H9 (cell line): ENCODE results near the gene ALOX5. TPM values are rescaled to one million over a fixed set of nuclear protein-coding genes. Genes with fewer than 3 reads are reported as not detected.

ENCODE experiments used
- DNase-seq: peaks from one replicate; pipeline ENCODE4 v3.0.0-alpha.2; 2017
- H2AFZ ChIP-seq: one replicate; pipeline ENCODE4 v1.6.1; 2013; ENCODE audit warnings: mild to moderate bottlenecking, low read length, control low read depth, moderate library complexity
- H2AK5ac ChIP-seq: 2 replicates; pipeline ENCODE4 v1.6.1; 2013; ENCODE audit warnings: low read length, control low read depth, mixed read lengths; ENCODE audit not compliant: insufficient read length
- H2BK120ac ChIP-seq: one replicate; pipeline ENCODE4 v1.6.1; 2013; ENCODE audit warnings: low read depth, mild to moderate bottlenecking, low read length, control low read depth, inconsistent platforms; ENCODE audit not compliant: poor library complexity, severe bottlenecking
- H2BK12ac ChIP-seq: 2 replicates; pipeline ENCODE4 v1.6.1; 2013; ENCODE audit warnings: low read length, control low read depth, mixed read lengths, low read depth; ENCODE audit not compliant: insufficient read length
- H2BK15ac ChIP-seq: 2 replicates; pipeline ENCODE4 v1.6.1; 2013; ENCODE audit warnings: low read depth, low read length, control low read depth
- H2BK20ac ChIP-seq: one replicate; pipeline ENCODE4 v1.6.1; 2013; ENCODE audit warnings: low read depth, mild to moderate bottlenecking, low read length, control low read depth, inconsistent platforms; ENCODE audit not compliant: poor library complexity, severe bottlenecking
- H2BK5ac ChIP-seq: 2 replicates; pipeline ENCODE4 v1.6.1; 2013; ENCODE audit warnings: low read length, control low read depth, mixed read lengths; ENCODE audit not compliant: insufficient read length
- H3K14ac ChIP-seq: 2 replicates; pipeline ENCODE4 v1.6.1; 2013; ENCODE audit warnings: low read length, control low read depth; ENCODE audit not compliant: insufficient read depth
- H3K18ac ChIP-seq: 2 replicates; pipeline ENCODE4 v1.6.1; 2013; ENCODE audit warnings: low read depth, mild to moderate bottlenecking, mixed read lengths, low read length, control low read depth; ENCODE audit not compliant: insufficient read length
- H3K23ac ChIP-seq: 2 replicates; pipeline ENCODE4 v1.6.1; 2013; ENCODE audit warnings: low read length, control low read depth, mixed read lengths, low read depth; ENCODE audit not compliant: insufficient read length
- H3K23me2 ChIP-seq: 2 replicates; pipeline ENCODE4 v1.6.1; 2013; ENCODE audit warnings: low read depth, mild to moderate bottlenecking, mixed read lengths, low read length, control low read depth; ENCODE audit not compliant: insufficient read length, poor library complexity, severe bottlenecking
- H3K27ac ChIP-seq: 2 replicates; pipeline ENCODE4 v1.5.1; 2013; ENCODE audit warnings: low read length, control low read depth, mixed read lengths, low read depth; ENCODE audit not compliant: insufficient read length
- H3K27me3 ChIP-seq: 2 replicates; pipeline ENCODE4 v1.6.1; 2013; ENCODE audit warnings: low read length, control low read depth, inconsistent platforms; ENCODE audit not compliant: insufficient read depth
- H3K4ac ChIP-seq: 2 replicates; pipeline ENCODE4 v1.6.1; 2013; ENCODE audit warnings: low read depth, mild to moderate bottlenecking, control low read depth, inconsistent platforms, low read length, moderate library complexity
- H3K4me1 ChIP-seq: 2 replicates; pipeline ENCODE4 v1.6.1; 2013; ENCODE audit warnings: low read length, control low read depth, inconsistent platforms; ENCODE audit not compliant: insufficient read depth
- H3K4me2 ChIP-seq: 2 replicates; pipeline ENCODE4 v1.6.1; 2013; ENCODE audit warnings: low read length, control low read depth, mixed read lengths; ENCODE audit not compliant: insufficient read length, insufficient read depth
- H3K56ac ChIP-seq: 2 replicates; pipeline ENCODE4 v1.6.1; 2013; ENCODE audit warnings: low read depth, mild to moderate bottlenecking, mixed read lengths, low read length, control low read depth; ENCODE audit not compliant: insufficient read length
- H3K79me1 ChIP-seq: 2 replicates; pipeline ENCODE4 v1.6.1; 2013; ENCODE audit warnings: low read depth, mild to moderate bottlenecking, moderate library complexity, low read length, control low read depth, inconsistent platforms; ENCODE audit not compliant: insufficient read depth, poor library complexity, severe bottlenecking
- H3K79me2 ChIP-seq: 2 replicates; pipeline ENCODE4 v1.6.1; 2013; ENCODE audit warnings: low read length, control low read depth, inconsistent platforms; ENCODE audit not compliant: insufficient read depth
- H3K9ac ChIP-seq: 2 replicates; pipeline ENCODE4 v1.6.1; 2013; ENCODE audit warnings: low read length, control low read depth, mixed read lengths; ENCODE audit not compliant: insufficient read length; ENCODE audit errors: extremely low read depth
- H3K9me3 ChIP-seq: one replicate; pipeline ENCODE4 v1.6.1; 2013; ENCODE audit warnings: low read depth, low read length, inconsistent platforms; ENCODE audit not compliant: control insufficient read depth
- H3T11ph ChIP-seq: one replicate; pipeline ENCODE4 v1.6.1; 2013; ENCODE audit warnings: mild to moderate bottlenecking, low read length, control low read depth, inconsistent platforms
- H4K20me1 ChIP-seq: one replicate; pipeline ENCODE4 v1.6.1; 2013; ENCODE audit not compliant: control insufficient read depth, insufficient read length, insufficient read depth
- H4K5ac ChIP-seq: 2 replicates; pipeline ENCODE4 v1.6.1; 2013; ENCODE audit warnings: low read depth, mild to moderate bottlenecking, mixed read lengths, low read length, control low read depth; ENCODE audit not compliant: insufficient read length
- H4K8ac ChIP-seq: replicated peaks from 2 replicates; pipeline ENCODE4 v1.6.1; 2013; ENCODE audit warnings: low read length, control low read depth, mixed read lengths, low read depth; ENCODE audit not compliant: insufficient read length
- H4K91ac ChIP-seq: 2 replicates; pipeline ENCODE4 v1.6.1; 2013; ENCODE audit warnings: low read depth, mild to moderate bottlenecking, moderate library complexity, mixed read lengths, low read length, control low read depth; ENCODE audit not compliant: insufficient read length
- H3K27ac Mint-ChIP-seq, 3 experiments: 2 replicates in 2 of 3; 3 replicates in 1 of 3; pipeline ENCODE4 v1.8.0; 2020 to 2021; ENCODE audit warnings: mixed read lengths in 3 of 3, mild to moderate bottlenecking in 1 of 3, moderate library complexity in 1 of 3
- H3K27me3 Mint-ChIP-seq: 2 replicates; pipeline ENCODE4 v1.8.0; 2021; ENCODE audit warnings: low read depth, mild to moderate bottlenecking, moderate library complexity, mixed read lengths
- H3K36me3 Mint-ChIP-seq, 3 experiments: 2 replicates in 2 of 3; 3 replicates in 1 of 3; pipeline ENCODE4 v1.8.0; 2020 to 2021; ENCODE audit warnings: low read depth in 3 of 3, mixed read lengths in 3 of 3; ENCODE audit not compliant: insufficient read depth in 1 of 3
- H3K4me1 Mint-ChIP-seq, 2 experiments: 2 replicates each; pipeline ENCODE4 v1.8.0; 2020; ENCODE audit warnings: mixed read lengths in 2 of 2
- H3K4me3 Mint-ChIP-seq, 2 experiments: 2 replicates in 1 of 2; 3 replicates in 1 of 2; pipeline ENCODE4 v1.8.0; 2020 to 2021; ENCODE audit warnings: mild to moderate bottlenecking in 2 of 2, mixed read lengths in 2 of 2, moderate library complexity in 1 of 2
- H3K9me3 Mint-ChIP-seq, 2 experiments: 2 replicates in 1 of 2; 3 replicates in 1 of 2; pipeline ENCODE4 v1.8.0; 2020; ENCODE audit warnings: mild to moderate bottlenecking in 2 of 2, mixed read lengths in 2 of 2, moderate library complexity in 1 of 2
- WGBS: extraction: QIAGEN DNeasy Blood & Tissue Kit; methylation state at CpG from one replicate; pipeline ENCODE4 v1.1.7; 2013; ENCODE audit warnings: missing lambda C conversion rate, low lambda C conversion rate, mixed read lengths; ENCODE audit not compliant: insufficient read length; ENCODE audit errors: extremely low coverage; 5-methylcytosine and 5-hydroxymethylcytosine counted together
- total RNA-seq: library from RNA; stranded (reverse); gene quantifications from 2 replicates; pipeline ENCODE4 v1.2.1, GENCODE V29; 2021
- TF ChIP-seq, protein P1 (sequence below): fragments of 200-600 bp; sonication (generic); conservative IDR thresholded peaks from 3 replicates; pipeline ENCODE4 v1.8.0; 2021; ENCODE audit warnings: antibody characterized with exemption, mild to moderate bottlenecking

Gene ALOX5
- total RNA-seq, 1 experiment from 2014 or later = 3.7 TPM

DNA sequence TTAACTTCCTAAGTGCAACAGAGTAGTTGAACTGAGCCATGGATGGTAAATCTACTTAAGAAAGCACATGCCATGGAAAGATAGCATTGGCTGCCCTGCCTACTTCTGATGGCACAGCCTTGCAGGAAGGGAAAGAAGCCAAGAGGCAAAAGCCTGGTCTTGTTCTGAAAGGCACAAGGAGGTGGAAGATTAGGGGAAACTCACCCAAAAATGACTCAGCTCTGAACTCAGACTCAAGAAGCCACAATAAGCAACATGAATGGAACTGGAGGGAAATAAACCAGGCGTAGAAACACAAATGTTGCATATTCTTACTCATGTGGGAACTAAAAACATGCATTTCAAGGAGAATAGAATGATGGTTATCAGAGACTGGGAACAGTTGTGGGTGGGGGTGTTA, 20.8 kb upstream of the ALOX5 start:
- no peak overlapping the region for H4K8ac ChIP-seq
- H2AK5ac ChIP-seq = no peak overlapping the region
- no peak overlapping the region for H2BK20ac ChIP-seq
- H2BK12ac ChIP-seq = no peak overlapping the region
- no peak overlapping the region for H3K4me2 ChIP-seq
- H3K9me3 ChIP-seq = no peaks in the 10 kb centered on the region
- no peak overlapping the region for H3K4me3 Mint-ChIP-seq
- H3K14ac ChIP-seq = no peak overlapping the region
- no peaks in the 10 kb centered on the region for H3K79me2 ChIP-seq
- H2BK15ac ChIP-seq = no peak overlapping the region
- H2BK5ac ChIP-seq = no peak overlapping the region
- H3K27ac ChIP-seq = no peak overlapping the region
- peaks cover 10 to 12% of the 10 kb centered on the region in 2 experiments for H3K9me3 Mint-ChIP-seq
- no peak overlapping the region for H2AFZ ChIP-seq
- TF ChIP-seq, protein P1, sequence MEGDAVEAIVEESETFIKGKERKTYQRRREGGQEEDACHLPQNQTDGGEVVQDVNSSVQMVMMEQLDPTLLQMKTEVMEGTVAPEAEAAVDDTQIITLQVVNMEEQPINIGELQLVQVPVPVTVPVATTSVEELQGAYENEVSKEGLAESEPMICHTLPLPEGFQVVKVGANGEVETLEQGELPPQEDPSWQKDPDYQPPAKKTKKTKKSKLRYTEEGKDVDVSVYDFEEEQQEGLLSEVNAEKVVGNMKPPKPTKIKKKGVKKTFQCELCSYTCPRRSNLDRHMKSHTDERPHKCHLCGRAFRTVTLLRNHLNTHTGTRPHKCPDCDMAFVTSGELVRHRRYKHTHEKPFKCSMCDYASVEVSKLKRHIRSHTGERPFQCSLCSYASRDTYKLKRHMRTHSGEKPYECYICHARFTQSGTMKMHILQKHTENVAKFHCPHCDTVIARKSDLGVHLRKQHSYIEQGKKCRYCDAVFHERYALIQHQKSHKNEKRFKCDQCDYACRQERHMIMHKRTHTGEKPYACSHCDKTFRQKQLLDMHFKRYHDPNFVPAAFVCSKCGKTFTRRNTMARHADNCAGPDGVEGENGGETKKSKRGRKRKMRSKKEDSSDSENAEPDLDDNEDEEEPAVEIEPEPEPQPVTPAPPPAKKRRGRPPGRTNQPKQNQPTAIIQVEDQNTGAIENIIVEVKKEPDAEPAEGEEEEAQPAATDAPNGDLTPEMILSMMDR = no peak
- no peak overlapping the region for H3K23ac ChIP-seq
- peaks cover 5 to 6% (median 5%) of the 10 kb centered on the region in 3 experiments; a peak in 5 of 7 replicates for H3K36me3 Mint-ChIP-seq
- no peak overlapping the region for H4K91ac ChIP-seq
- H2BK120ac ChIP-seq = no peak overlapping the region
- no peaks in the 10 kb centered on the region for H3K23me2 ChIP-seq
- H3K27me3 ChIP-seq = no peaks in the 10 kb centered on the region
- H3K56ac ChIP-seq = no peak overlapping the region
- no peak overlapping the region for H4K5ac ChIP-seq
- H3K4me1 Mint-ChIP-seq = no peaks in the 10 kb centered on the region; a peak in 1 of 4 replicates
- H3K4me1 ChIP-seq = no peaks in the 10 kb centered on the region
- H3K79me1 ChIP-seq = no peaks in the 10 kb centered on the region
- H3K18ac ChIP-seq = no peak overlapping the region
- no peaks in the 10 kb centered on the region for H4K20me1 ChIP-seq
- no CpG with 5 or more reads among the region's 1 CpG for WGBS
- no peak overlapping the region for H3K27ac Mint-ChIP-seq
- DNase-seq = no peak
- no peak overlapping the region for H3K4ac ChIP-seq
- peaks cover 21% of the 10 kb centered on the region for H3K27me3 Mint-ChIP-seq
- H3T11ph ChIP-seq = no peak overlapping the region
- H3K9ac ChIP-seq = no peak overlapping the region
